Raji (cell line): ENCODE results near the gene KIF26B.

Experiments
- POLR2A ChIP-seq: IDR thresholded peaks from 2 replicates; pipeline ENCODE4 v1.6.1; 2011; ENCODE audit warnings: low read depth, low read length, control low read depth; ENCODE audit not compliant: insufficient read depth

The KIF26B gene

DNA sequence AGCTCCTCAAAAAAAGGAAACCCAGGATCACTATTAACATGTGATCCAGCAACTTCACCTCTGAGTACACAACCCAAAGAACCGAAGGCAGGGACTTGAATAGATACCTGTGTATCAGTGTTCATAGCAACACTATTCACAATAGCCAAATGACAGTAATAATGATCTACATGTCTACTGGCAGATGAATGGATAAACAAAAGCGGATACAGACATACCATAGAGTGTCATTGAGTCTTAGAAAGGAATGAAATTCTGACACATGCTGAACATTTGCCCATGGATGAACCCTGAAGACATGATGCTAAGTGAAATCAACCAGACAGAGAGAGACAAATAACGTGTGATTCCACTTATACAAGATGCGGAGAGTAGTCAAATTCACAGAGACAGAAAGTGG, 564.2 kb downstream of the KIF26B start:
- no peak for TF ChIP-seq POLR2A

DNA sequence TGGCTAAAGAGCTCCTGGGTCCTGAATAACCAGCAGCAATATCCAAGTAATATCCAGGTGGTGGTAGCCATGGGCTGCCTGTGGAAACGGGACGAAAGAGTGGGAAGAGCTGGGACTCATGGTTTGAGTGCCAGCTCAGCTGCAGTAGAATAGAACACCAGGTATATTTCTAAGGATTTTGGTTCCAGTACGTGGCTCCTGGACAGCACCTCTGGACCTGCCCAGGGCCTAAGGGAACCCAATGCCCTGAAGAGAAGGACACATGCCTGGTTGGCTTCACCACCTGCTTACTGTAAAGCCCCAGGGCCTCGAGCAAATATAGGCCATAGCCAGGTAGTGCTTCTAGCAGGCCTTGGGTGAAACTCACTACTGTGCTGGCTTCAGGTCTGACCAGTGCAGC, 566.7 kb downstream of the KIF26B start:
- TF ChIP-seq POLR2A = no peak

DNA sequence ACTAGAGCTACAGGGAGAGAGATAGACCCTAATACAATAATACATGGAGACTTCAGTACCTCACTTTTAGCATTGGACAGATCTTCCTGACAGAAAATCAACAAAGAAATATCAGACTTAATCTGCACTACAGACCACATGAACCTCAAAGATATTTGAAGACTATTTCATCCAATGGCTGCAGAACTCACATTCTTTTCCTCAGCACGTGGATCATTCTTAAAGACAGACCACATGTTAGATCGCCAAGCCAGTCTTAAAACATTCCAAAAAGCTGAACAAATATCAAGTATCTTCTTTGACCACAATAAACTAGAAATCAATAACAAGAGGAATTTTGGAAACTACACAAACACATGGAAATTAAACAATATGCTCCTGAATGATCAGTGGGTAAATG, 576.0 kb downstream of the KIF26B start:
- TF ChIP-seq POLR2A = no peak

DNA sequence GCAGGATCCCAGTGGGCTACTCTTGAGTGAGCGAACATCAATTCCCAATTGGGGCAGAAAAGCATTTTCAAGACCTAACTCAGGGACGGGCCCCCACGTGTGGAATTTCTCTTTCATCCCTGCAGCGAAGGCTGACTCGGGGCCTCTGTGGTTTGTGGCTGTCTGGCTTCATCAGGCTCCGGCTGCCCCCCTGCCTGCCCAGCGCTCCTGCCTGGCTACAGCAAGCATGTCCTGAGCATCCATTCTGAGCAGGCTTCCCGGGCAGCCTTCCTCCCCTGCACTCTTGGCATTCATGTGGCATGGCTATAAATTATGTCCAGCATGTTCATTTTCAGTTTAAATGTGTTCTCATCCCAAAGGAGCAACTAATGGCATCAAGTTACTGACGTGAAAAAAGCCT, 588.1 kb downstream of the KIF26B start:
- TF ChIP-seq POLR2A = no peak

- TF ChIP-seq POLR2A = no peak
Measured at GRCh38 chr1:245748240-245748639, 593.5 kb downstream of the KIF26B start.

DNA sequence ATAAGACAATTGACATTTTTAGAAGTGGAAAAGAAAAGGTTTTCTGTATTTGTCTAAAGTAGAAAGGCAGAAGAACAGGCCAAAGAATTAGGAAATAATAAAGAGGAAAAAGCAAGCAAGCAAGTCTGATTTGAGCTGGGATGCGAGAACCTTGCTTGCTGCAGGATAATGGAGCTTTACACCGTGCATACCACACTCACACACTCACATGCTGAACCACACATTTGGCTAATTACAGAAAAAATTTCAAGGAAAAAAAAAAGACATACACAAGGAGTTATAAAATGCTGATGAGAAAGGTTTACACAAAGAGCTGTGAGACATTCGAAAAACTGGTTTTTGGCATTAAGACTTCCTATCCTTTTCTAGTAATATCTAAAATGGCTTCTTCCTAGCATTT, 593.9 kb downstream of the KIF26B start:
- TF ChIP-seq POLR2A = no peak

GRCh38 chr1:245749053-245749452, 594.3 kb downstream of the KIF26B start:
- TF ChIP-seq POLR2A = no peak

DNA sequence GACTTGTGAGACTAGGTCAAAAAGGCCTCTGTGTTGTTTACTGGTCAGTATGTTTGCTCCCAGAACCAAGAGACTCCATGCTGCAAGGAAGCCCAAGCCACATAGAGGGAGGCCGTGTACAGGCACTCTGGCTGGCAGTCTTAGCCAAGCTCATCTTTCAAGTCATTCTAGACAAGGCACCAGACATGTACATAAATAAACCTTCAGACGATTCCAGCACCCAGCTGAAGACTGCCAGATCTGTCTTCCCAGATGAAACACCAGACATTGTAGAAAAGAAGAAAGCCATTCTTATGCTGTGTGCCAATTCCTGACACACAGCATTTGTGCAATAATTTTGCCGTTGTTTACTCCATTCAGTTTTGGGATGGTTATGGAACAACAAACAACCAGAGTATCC, 595.5 kb downstream of the KIF26B start:
- no peak for TF ChIP-seq POLR2A

DNA sequence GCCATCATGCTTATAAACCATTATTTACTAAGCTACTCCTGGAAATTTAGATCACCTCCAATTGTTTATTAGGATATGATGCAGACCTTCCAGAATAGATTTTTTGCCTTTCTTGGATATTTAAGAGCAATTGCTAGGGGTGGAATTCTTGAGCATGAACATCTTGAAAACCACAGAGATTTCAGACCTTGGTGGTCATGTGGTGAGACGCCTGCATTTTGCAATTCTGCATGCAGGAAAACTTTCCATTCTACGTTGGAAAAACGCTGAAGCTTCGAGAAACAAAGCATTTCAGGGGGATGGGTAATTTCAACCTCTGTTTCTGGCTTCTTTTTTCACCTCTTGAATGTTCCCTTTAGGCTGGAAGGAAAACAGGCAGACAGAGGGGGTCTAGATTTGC, 596.3 kb downstream of the KIF26B start:
- no peak for TF ChIP-seq POLR2A

DNA sequence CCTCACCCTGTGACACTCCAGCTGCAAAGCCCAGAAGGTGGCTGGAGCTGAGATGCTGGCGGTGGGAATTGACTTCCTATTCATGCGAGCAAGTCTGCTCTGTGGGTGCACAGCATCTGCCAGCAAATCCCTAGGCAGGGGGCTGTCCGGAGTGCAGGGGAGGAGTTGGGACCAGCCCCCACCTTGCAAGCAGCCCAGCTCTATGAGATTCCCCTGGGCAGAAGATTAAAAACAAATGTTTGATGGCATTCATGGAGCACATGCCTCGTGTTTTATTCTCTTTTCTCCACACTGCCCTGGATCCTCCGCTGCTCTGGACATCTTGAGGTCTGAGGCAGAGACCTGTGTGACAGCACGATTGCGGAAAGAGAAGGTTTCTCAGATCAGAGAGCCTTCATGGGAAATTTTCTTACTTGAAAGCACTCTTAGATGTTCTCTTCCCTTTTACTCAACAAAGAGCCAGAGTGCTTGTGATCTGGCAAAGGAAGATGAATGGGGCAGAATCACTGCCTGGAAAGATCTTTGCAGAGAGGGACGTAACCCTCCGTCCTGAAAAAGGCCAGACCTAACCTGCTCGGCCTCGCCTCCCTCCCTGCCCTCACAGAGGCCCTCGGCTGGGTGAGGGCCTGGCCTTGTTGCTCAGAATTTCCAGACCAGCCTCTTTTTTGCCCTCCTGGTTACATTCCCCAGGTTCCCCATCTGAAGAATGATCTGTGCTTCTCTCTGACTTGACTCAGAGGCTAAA, 597.1 kb downstream of the KIF26B start:
- no peak for TF ChIP-seq POLR2A

- TF ChIP-seq POLR2A = no peak
Measured at GRCh38 chr1:245752561-245752960, 597.8 kb downstream of the KIF26B start.

GRCh38 chr1:245753807-245754206, 599.0 kb downstream of the KIF26B start:
- TF ChIP-seq POLR2A = no peak

DNA sequence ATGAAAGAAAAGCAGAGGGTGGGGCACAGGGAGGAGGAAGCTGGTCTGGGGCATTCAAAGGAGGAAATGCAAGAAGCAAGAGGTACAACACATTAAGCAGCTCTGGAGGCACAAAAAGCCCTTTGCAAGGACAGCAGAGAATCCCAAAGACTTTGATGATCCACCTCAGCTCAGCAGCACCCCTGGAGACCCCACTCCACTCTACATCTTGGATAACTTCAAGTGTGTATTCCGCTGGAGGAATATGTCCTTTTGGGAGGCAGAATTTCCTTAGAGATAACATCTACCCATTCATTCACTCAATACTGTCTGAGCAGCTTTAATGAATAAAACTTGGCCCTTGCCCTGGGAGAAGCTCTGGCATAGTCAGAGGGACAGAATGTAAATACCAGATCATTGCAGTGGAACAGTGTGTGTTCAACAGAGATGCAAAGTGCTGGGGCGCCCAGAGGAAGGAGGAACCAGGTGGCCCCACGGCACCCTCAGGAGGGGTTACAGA, 599.7 kb downstream of the KIF26B start:
- no peak for TF ChIP-seq POLR2A
